PFSK-1 (cell line): Measurements from ENCODE around the gene SDCCAG8.

ENCODE experiments used
- POLR2AphosphoS5 ChIP-seq: IDR thresholded peaks from 2 replicates; pipeline ENCODE4 v1.6.1; 2012; ENCODE audit warnings: low read depth, mild to moderate bottlenecking, control low read depth, low read length, moderate library complexity
- TF ChIP-seq, protein P1 (sequence below), 2 experiments: IDR thresholded peaks; 2 replicates each; pipeline versions ENCODE4 v1.6.1 to v1.8.0; 2011 to 2012; ENCODE audit warnings: low read depth in 2 of 2, low read length in 2 of 2, control low read depth in 1 of 2, inconsistent platforms in 1 of 2, mild to moderate bottlenecking in 1 of 2, moderate library complexity in 1 of 2; ENCODE audit not compliant: insufficient read depth in 1 of 2

DNA sequence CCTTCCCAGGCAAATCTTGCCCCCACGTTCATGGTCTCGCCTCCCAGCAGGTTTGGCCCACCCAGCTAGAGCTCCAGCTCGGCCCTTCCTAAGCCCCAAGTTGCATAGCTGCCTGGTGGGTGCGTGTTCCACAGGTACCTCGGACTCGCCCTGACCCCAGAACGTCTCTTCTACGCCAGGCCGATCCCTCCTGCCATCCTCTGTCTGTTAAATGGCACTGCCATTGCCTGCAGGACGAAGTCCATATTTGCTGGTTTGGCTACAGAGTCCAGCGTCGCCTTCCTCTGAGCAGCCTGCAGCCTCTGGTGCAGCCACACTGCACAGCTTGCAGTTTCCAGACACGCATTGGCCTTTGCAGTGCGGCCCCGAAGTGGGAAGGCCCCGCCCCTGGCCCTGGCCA, 228.1 kb downstream of the SDCCAG8 start:
- TF ChIP-seq, protein P1, sequence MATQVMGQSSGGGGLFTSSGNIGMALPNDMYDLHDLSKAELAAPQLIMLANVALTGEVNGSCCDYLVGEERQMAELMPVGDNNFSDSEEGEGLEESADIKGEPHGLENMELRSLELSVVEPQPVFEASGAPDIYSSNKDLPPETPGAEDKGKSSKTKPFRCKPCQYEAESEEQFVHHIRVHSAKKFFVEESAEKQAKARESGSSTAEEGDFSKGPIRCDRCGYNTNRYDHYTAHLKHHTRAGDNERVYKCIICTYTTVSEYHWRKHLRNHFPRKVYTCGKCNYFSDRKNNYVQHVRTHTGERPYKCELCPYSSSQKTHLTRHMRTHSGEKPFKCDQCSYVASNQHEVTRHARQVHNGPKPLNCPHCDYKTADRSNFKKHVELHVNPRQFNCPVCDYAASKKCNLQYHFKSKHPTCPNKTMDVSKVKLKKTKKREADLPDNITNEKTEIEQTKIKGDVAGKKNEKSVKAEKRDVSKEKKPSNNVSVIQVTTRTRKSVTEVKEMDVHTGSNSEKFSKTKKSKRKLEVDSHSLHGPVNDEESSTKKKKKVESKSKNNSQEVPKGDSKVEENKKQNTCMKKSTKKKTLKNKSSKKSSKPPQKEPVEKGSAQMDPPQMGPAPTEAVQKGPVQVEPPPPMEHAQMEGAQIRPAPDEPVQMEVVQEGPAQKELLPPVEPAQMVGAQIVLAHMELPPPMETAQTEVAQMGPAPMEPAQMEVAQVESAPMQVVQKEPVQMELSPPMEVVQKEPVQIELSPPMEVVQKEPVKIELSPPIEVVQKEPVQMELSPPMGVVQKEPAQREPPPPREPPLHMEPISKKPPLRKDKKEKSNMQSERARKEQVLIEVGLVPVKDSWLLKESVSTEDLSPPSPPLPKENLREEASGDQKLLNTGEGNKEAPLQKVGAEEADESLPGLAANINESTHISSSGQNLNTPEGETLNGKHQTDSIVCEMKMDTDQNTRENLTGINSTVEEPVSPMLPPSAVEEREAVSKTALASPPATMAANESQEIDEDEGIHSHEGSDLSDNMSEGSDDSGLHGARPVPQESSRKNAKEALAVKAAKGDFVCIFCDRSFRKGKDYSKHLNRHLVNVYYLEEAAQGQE (IDR thresholded peaks at IDR 0.05; ENCODE audit: insufficient read depth in 1 of 2, low read depth in 2 of 2, low read length in 2 of 2): no peak
- no peak for TF ChIP-seq POLR2AphosphoS5
